NCI-H2227 (cell line): ENCODE measurements around the gene MT1H.
A peak's percentile ranks its signal among the peaks of the same experiment; 100 is the strongest.

Experiments used
- DNase-seq: peaks from one replicate; lab custom pipeline; 2025; ENCODE audit not compliant: unreplicated experiment; lab: John Stamatoyannopoulos, UW

Gene MT1H

GRCh38 chr16:56636616-56637413 lies 32.8 kb upstream of the MT1H start:
- no peak for DNase-seq

GRCh38 chr16:56637814-56638750 lies 31.5 kb upstream of the MT1H start, which contains the start of gene MT1A:
MT1A (plus strand) TSS chr16:56638666; CDS start chr16:56638739, 73 bp downstream.
- no peak for DNase-seq

- no peak for DNase-seq
Observed at GRCh38 chr16:56639045-56639444, 30.6 kb upstream of the MT1H start.

GRCh38 chr16:56640076-56640475 lies 29.5 kb upstream of the MT1H start:
- DNase-seq = no peak

- DNase-seq = no peak
Observed at GRCh38 chr16:56641166-56641565, 28.4 kb upstream of the MT1H start.

- DNase-seq = no peak
Observed at GRCh38 chr16:56643080-56643778, 26.4 kb upstream of the MT1H start.

GRCh38 chr16:56643833-56644232 lies 25.8 kb upstream of the MT1H start:
- no peak for DNase-seq

GRCh38 chr16:56645311-56645710 lies 24.3 kb upstream of the MT1H start:
- no peak for DNase-seq

- no peak for DNase-seq
Observed at GRCh38 chr16:56645838-56646237, 23.8 kb upstream of the MT1H start.

GRCh38 chr16:56647641-56648431 lies 21.8 kb upstream of the MT1H start:
- DNase-seq = no peak

- no peak for DNase-seq
Observed at GRCh38 chr16:56649271-56649670, 20.3 kb upstream of the MT1H start.

- no peak for DNase-seq
Observed at GRCh38 chr16:56649820-56650219, 19.8 kb upstream of the MT1H start.

GRCh38 chr16:56651586-56651985 lies 18.0 kb upstream of the MT1H start, which contains the start of gene MT1B:
MT1B (plus strand) TSS chr16:56651886; CDS start chr16:56651954, 68 bp downstream.
- DNase-seq = no peak

- DNase-seq = no peak
Observed at GRCh38 chr16:56652600-56652999, 17.0 kb upstream of the MT1H start.

GRCh38 chr16:56653218-56653617 lies 16.4 kb upstream of the MT1H start:
- no peak for DNase-seq

- peak; percentile 89 for DNase-seq
Observed at GRCh38 chr16:56657555-56658326, 11.9 kb upstream of the MT1H start, which contains the start of gene MT1F. MT1F (plus strand) TSS chr16:56657959; CDS start chr16:56658059, 100 bp downstream.

- DNase-seq = no peak
Observed at GRCh38 chr16:56658327-56658875, 11.2 kb upstream of the MT1H start.

- peak; percentile 60 for DNase-seq
Observed at GRCh38 chr16:56662357-56663354, 7.0 kb upstream of the MT1H start.
